ENCODE results near the gene PPP1R15B.

Gene PPP1R15B

GRCh38 chr1:204355913-204356312 lies 55.7 kb downstream of the PPP1R15B start:
- TF ChIP-seq CTCF (IDR thresholded peaks at IDR 0.05; ENCODE audit: extremely low read depth, missing control alignments): no peak
- DNase-seq (ENCODE audit: low spot score): no peak

GRCh38 chr1:204354579-204354978 lies 57.0 kb downstream of the PPP1R15B start:
- no peak for DNase-seq (ENCODE audit: low spot score)

More at GRCh38 chr1:204354579-204354978, 57.0 kb downstream of the PPP1R15B start:
- no peak for TF ChIP-seq CTCF (IDR thresholded peaks at IDR 0.05; ENCODE audit: extremely low read depth, missing control alignments)
